GM06990 (cell line): ENCODE data around the gene NAGK.
"Not testable (repeated sequence)": the region's sequence is repeated elsewhere in the genome, so short reads cannot be mapped to it uniquely, and the experiment has no call there.

ENCODE experiments used
- DNase-seq: peaks from one replicate; pipeline ENCODE4 v3.0.0-alpha.2; 2011; ENCODE audit not compliant: insufficient read length; ENCODE audit errors: extremely low read depth
- H3K27me3 ChIP-seq: replicated peaks from 2 replicates; pipeline ENCODE4 v1.6.0; 2011; ENCODE audit warnings: low read length; ENCODE audit not compliant: control insufficient read depth, insufficient read depth
- H3K36me3 ChIP-seq: 2 replicates; pipeline ENCODE4 v1.5.1; 2011; ENCODE audit warnings: low read length; ENCODE audit not compliant: control insufficient read depth, insufficient read depth
- H3K4me3 ChIP-seq: replicated peaks from 2 replicates; pipeline ENCODE4 v1.5.1; 2011; ENCODE audit warnings: low read depth, mild to moderate bottlenecking, control low read depth, low read length
- CTCF ChIP-seq: IDR thresholded peaks from 2 replicates; pipeline ENCODE4 v1.5.1; 2011; ENCODE audit warnings: low read length, control low read depth, mild to moderate bottlenecking, inconsistent platforms; ENCODE audit not compliant: insufficient read depth, poor library complexity, severe bottlenecking

Gene NAGK

GRCh38 chr2:71073475-71073874, 5.0 kb downstream of the NAGK start:
- Histone ChIP-seq H3K27me3 (no peaks in the 10 kb centered on the region), H3K36me3 (peaks cover 37% of the 10 kb centered on the region), H3K4me3 (no peak overlapping the region)
- DNase-seq: no peak
- no peak for TF ChIP-seq CTCF

GRCh38 chr2:71074893-71075395, 6.5 kb downstream of the NAGK start:
- no peaks in the 10 kb centered on the region for H3K27me3 ChIP-seq
- no peak for DNase-seq
- no peak overlapping the region for H3K4me3 ChIP-seq
- no peak for TF ChIP-seq CTCF
- peaks cover 41% of the 10 kb centered on the region for H3K36me3 ChIP-seq

- TF ChIP-seq CTCF: no peak
- no peaks in the 10 kb centered on the region for H3K27me3 ChIP-seq
- no peak overlapping the region for H3K4me3 ChIP-seq
- H3K36me3 ChIP-seq: peaks cover 30% of the 10 kb centered on the region
- no peak for DNase-seq
These were observed 10.2 kb downstream of the NAGK start for GRCh38 chr2:71078624-71079023.

GRCh38 chr2:71082402-71083252, 14.2 kb downstream of the NAGK start:
- Histone ChIP-seq H3K27me3 (no peaks in the 10 kb centered on the region), H3K36me3 (peaks cover 6% of the 10 kb centered on the region), H3K4me3 (no peak overlapping the region)
- TF ChIP-seq CTCF: no peak
- no peak for DNase-seq

GRCh38 chr2:71083297-71083696, 14.8 kb downstream of the NAGK start:
- H3K4me3 ChIP-seq, H3K36me3 ChIP-seq, H3K27me3 ChIP-seq, DNase-seq: not testable (repeated sequence)

GRCh38 chr2:71083752-71084312, 15.4 kb downstream of the NAGK start:
- not testable (repeated sequence) for H3K4me3 ChIP-seq, H3K36me3 ChIP-seq, H3K27me3 ChIP-seq, DNase-seq

GRCh38 chr2:71085325-71086003, 17.0 kb downstream of the NAGK start:
- not testable (repeated sequence) for H3K4me3 ChIP-seq, DNase-seq, H3K36me3 ChIP-seq, H3K27me3 ChIP-seq

GRCh38 chr2:71089475-71089874, 21.0 kb downstream of the NAGK start:
- not testable (repeated sequence) for H3K4me3 ChIP-seq, H3K27me3 ChIP-seq, H3K36me3 ChIP-seq, DNase-seq

- H3K27me3 ChIP-seq, H3K4me3 ChIP-seq, DNase-seq, H3K36me3 ChIP-seq: not testable (repeated sequence)
These were observed 23.4 kb downstream of the NAGK start for GRCh38 chr2:71091808-71092207.
